GM21619 (cell line): ENCODE measurements around the gene GRID2IP.
"Not testable (repeated sequence)": the region's sequence is repeated elsewhere in the genome, so short reads cannot be mapped to it uniquely, and the experiment has no call there.

ENCODE experiments used
- ATAC-seq: cut with Tn5 transposase; IDR thresholded peaks from one replicate; pipeline ENCODE4 v1.9.1; 2021; ENCODE audit not compliant: unreplicated experiment

The GRID2IP gene

DNA sequence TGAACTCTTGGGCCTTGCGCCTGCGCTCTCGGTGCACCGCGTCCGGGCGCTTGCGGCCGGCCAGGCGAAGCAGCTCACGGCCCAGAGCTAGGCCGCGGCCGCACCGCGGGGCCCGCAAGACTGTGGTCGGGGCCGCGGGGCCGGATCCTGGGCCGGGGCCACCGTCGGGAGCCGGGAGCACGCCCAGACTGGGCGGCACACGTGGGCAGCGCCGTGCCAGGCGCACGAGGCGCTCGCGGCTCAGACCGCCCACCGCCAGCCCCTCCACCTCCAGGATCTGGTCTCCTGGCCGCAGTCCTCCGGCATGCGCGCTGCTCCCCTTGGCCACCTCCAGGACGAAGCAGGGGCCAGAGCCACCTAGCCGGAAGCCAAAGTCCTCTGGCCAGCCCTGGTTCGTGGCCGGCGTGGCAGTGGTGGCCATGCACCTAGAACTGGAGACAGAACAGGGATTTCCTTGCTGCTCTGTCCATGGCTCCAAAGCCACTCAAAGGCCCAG is at the start of gene GRID2IP:
GRID2IP (minus strand) TSS at position 446 of the 496 bp plus-strand sequence; CDS start at position 421, 25 bp downstream.
- ATAC-seq, result no peak

- ATAC-seq, result no peak
Measured at GRCh38 chr7:6600093-6600492, 48.8 kb upstream of the GRID2IP start.

GRCh38 chr7:6590645-6591110 is 39.4 kb upstream of the GRID2IP start:
- peak; percentile 29 for ATAC-seq

- ATAC-seq, result peak; percentile 77
Measured at GRCh38 chr7:6589829-6590644, 38.8 kb upstream of the GRID2IP start, which contains the start of gene INTS15. TSS of gene INTS15 (plus strand) at chr7:6590021. CDS start at chr7:6590284, 263 bp downstream.

DNA sequence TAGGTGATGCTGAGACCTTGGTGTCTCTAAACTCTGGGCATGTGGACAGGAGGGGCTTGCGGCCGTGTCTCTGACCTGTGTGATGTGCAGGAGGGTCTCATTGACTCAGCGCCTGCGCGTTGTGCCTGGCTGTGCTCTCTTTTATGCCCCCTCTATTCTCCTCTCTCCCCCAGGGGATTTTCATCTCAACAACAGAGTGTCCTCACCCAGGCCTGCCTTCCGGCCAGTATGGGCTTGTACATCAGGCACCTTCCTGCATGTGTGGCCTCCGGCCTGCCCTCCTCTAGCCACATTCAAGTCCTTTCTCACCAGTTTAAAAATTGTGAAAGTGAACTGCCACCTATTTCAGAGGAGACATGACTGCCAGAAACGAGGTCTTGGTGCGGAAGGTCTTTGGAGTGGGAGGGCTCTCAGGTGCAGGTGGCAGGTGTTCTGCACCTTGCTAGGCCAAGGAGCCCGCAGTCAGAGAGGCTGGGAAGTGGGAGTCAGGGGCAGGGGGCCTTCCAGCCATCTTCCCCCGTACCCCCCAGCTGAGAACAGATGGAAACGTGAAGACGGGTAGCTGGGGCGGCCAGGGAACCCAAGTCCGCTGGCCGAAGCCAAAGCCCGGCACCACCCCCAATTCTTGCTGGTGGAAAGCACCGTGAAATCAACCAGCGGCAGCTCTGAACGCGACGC is 38.0 kb upstream of the GRID2IP start:
- ATAC-seq, result no peak

DNA sequence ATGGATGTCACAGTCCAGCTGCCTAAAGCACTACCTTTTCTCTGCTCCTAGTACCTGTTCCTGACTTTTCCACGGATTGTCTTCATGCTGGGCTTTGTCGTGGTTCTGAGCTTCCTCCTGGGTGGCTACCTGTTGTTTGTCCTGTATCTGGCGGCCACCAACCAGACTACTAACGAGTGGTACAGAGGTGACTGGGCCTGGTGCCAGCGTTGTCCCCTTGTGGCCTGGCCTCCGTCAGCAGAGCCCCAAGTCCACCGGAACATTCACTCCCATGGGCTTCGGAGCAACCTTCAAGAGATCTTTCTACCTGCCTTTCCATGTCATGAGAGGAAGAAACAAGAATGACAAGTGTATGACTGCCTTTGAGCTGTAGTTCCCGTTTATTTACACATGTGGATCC is 37.3 kb upstream of the GRID2IP start:
- no peak for ATAC-seq

- not testable (repeated sequence) for ATAC-seq
Measured at GRCh38 chr7:6585746-6586432, 34.6 kb upstream of the GRID2IP start.

- no peak for ATAC-seq
Measured at GRCh38 chr7:6579446-6579845, 28.2 kb upstream of the GRID2IP start.

DNA sequence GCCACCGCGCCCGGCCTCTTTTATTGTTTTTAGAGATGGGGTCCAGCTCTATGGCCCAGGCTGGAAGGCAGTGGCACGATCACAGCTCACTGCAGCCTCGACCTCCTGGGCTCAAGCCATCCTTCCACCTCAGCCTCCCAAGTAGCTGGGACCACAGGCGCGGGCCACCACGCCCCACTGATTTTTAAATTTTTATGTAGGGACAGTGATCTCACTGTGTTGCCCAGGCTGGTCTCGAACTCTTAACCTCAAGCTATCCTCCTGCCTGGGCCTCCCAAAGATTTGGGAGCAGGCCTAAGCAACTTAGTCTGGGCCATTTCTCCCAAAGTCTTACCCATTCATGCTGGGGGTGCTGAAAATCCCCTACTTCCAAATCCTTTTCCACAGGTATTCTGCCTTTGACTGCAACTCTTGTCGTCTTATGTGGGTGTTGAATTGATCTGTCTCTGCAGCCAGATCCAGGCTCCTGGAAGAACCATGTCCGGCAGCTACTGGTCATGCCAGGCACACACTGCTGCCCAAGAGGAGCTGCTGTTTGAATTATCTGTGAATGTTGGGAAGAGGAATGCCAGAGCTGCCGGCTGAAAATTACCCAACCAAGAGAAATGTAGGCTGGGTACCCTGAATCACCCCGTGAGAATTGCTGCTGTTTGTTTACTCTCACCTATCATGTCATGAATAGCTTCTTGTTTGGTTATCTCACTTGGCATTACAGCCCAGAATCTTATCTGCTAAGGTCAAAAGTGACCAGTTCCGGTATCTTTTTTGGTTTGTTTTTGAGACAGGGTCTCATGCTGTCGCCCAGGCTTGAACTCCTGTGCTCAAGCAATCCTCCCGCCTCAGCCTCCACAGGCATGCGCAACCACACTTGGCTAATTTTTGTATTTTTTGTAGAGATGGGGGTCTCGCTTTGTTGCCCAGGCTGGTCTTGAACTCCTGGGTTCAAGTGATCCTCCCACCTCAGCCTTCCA is 27.1 kb upstream of the GRID2IP start:
- no peak for ATAC-seq

GRCh38 chr7:6577369-6578113 is 26.3 kb upstream of the GRID2IP start, which contains the start of gene ZDHHC4:
TSS of gene ZDHHC4 (plus strand) at chr7:6577454. CDS start at chr7:6580562, 3,108 bp downstream.
- ATAC-seq, result peak; percentile 95

DNA sequence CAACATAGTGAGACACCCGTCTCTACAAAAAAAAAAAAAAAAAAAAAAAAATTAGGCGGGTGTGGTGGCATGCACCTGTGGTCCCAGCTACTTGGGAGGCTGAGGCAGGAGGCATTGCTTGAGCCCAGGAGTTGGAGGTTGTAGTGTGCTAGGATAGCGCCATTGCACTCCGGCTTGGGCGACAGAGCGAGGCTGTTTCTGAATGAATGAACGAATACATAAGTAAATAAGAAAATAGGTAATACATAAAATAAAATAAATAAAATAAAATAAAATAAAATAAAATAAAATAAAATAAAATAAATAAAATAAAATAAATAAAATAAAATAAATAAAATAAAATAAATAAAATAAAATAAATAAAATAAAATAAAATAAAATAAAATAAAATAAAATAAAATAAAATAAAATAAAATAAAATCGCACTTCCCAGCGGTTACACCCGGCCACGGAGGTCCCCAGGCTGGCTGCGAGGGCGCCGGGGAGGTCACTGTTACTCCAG is 25.7 kb upstream of the GRID2IP start:
- ATAC-seq, result not testable (repeated sequence)

DNA sequence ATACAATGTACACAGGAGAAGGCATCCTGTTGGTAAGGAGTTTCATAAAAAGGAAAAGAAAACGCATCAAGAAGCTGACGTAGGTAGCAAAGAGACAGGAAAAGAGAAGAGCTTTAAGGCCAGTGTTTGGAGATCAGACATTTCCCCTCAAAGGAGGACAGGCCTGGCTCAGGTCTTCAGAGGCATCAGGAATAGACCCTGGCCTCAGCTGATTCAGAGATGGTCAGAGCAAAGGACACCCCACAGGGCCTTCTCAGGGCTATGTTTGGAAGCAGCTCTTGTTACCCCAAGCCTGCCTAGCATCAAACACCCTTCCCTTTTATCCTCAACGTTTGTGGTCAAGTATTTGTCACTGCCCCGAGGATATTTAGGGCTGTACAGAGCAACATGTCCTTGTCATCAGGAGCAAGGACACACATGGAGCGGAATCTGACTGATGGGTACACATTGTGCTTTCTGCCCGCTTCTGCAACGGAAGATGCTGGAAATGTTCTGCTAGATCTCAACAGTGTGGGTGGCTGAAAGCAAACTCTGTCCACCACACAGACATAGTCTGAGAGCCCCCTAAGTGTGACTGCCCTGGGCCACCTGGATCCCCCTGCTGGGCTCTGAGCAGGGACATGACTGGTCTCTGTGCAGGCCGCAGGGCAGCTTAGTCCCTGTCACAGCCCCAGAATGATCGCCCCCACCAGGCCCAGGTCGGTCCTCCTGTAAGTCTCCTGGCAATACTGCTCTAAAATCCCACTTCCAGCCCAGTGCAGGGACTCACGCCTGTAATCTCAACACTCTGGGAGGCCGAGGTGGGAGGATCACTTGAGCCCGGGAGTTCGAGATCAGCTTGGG is 25.0 kb upstream of the GRID2IP start:
- ATAC-seq, result no peak

- no peak for ATAC-seq
Measured at GRCh38 chr7:6575281-6576023, 24.2 kb upstream of the GRID2IP start.

- no peak for ATAC-seq
Measured at GRCh38 chr7:6571160-6571779, 20.0 kb upstream of the GRID2IP start.

DNA sequence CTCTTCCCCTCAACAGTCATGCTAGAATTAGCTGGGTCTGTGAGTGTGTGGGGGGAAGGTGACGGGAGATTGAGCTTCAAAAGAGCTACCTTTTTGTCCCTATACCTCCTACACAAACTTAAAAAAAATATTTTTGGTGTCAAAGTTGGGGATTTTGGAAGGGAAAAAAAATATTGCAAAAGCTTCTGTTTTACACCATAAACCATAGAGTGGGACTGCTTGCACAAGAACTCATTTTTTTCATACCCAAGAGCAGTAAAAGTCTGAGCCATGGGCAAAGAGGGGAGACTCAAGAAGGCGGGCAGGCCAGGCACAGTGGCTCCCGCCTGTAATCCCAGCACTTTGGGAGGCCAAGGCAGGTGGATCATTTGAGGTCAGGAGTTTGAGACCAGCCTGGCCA is 16.6 kb upstream of the GRID2IP start:
- no peak for ATAC-seq

GRCh38 chr7:6565655-6566054 is 14.4 kb upstream of the GRID2IP start:
- no peak for ATAC-seq
